ENCODE data around the gene JAK2. TPM values are rescaled to one million over a fixed set of nuclear protein-coding genes. Genes with fewer than 3 reads are reported as not detected.

The JAK2 gene
- total RNA-seq = 3.4 and 4.2 TPM in 2 replicates

GRCh38 chr9:4984621-4985385, at the start of gene JAK2:
Gene JAK2, plus strand, starts transcription at chr9:4985272. Its CDS starts 36,716 bp downstream, at chr9:5021988.

Other genes starting within 250 kb of the JAK2 start
- gene AK3, start 244.1 kb upstream of the JAK2 start, total RNA-seq = 38.8 and 44.2 TPM in 2 replicates
- gene RCL1, start 192.3 kb upstream of the JAK2 start, total RNA-seq = 11.4 and 12.9 TPM in 2 replicates
- not detected in 2 replicates for gene INSL6, start 200.4 kb downstream of the JAK2 start, total RNA-seq
- not detected in 2 replicates for gene INSL4, start 246.1 kb downstream of the JAK2 start, total RNA-seq